ENCODE measurements around the gene TSC22D1. TPM values are rescaled to one million over a fixed set of nuclear protein-coding genes. Genes with fewer than 3 reads are reported as not detected.

TSC22D1 gene
- total RNA-seq, 1 experiment from 2014 or later, result 87.4 TPM

- peak; percentile 73 for DNase-seq (ENCODE audit: low spot score)
- in situ Hi-C loops (cut with HindIII; ENCODE audit: low sequenced_read_pairs), result no loop called here
Observed at GRCh38 chr13:44396701-44397580, 179.2 kb downstream of the TSC22D1 start.

GRCh38 chr13:44395976-44396694 is 180.0 kb downstream of the TSC22D1 start:
- no peak for DNase-seq (ENCODE audit: low spot score)
- in situ Hi-C loops (cut with HindIII; ENCODE audit: low sequenced_read_pairs), result no loop called here

GRCh38 chr13:44394658-44395057 is 181.5 kb downstream of the TSC22D1 start:
- in situ Hi-C loops (cut with HindIII; ENCODE audit: low sequenced_read_pairs), result no loop called here
- DNase-seq (ENCODE audit: low spot score), result no peak

GRCh38 chr13:44393391-44393790 is 182.7 kb downstream of the TSC22D1 start:
- no peak for DNase-seq (ENCODE audit: low spot score)
- in situ Hi-C loops (cut with HindIII; ENCODE audit: low sequenced_read_pairs), result no loop called here

- in situ Hi-C loops (cut with HindIII; ENCODE audit: low sequenced_read_pairs), result no loop called here
- no peak for DNase-seq (ENCODE audit: low spot score)
Observed at GRCh38 chr13:44389876-44390275, 186.3 kb downstream of the TSC22D1 start.

- no peak for DNase-seq (ENCODE audit: low spot score)
- in situ Hi-C loops (cut with HindIII; ENCODE audit: low sequenced_read_pairs), result no loop called here
Observed at GRCh38 chr13:44389060-44389666, 187.0 kb downstream of the TSC22D1 start.

GRCh38 chr13:44388427-44389059 is 187.6 kb downstream of the TSC22D1 start:
- in situ Hi-C loops (cut with HindIII; ENCODE audit: low sequenced_read_pairs), result no loop called here
- no peak for DNase-seq (ENCODE audit: low spot score)

- in situ Hi-C loops (cut with HindIII; ENCODE audit: low sequenced_read_pairs), result no loop called here
- DNase-seq (ENCODE audit: low spot score), result no peak
Observed at GRCh38 chr13:44386913-44387556, 189.1 kb downstream of the TSC22D1 start.

- in situ Hi-C loops (cut with HindIII; ENCODE audit: low sequenced_read_pairs), result no loop called here
- DNase-seq (ENCODE audit: low spot score), result no peak
Observed at GRCh38 chr13:44385847-44386246, 190.3 kb downstream of the TSC22D1 start.

- no peak for DNase-seq (ENCODE audit: low spot score)
- in situ Hi-C loops (cut with HindIII; ENCODE audit: low sequenced_read_pairs), result no loop called here
Observed at GRCh38 chr13:44385401-44385800, 190.7 kb downstream of the TSC22D1 start.

- DNase-seq (ENCODE audit: low spot score), result no peak
- in situ Hi-C loops (cut with HindIII; ENCODE audit: low sequenced_read_pairs), result no loop called here
Observed at GRCh38 chr13:44384778-44385177, 191.4 kb downstream of the TSC22D1 start.

- in situ Hi-C loops (cut with HindIII; ENCODE audit: low sequenced_read_pairs), result no loop called here
- DNase-seq (ENCODE audit: low spot score), result no peak
Observed at GRCh38 chr13:44383945-44384344, 192.2 kb downstream of the TSC22D1 start.

- in situ Hi-C loops (cut with HindIII; ENCODE audit: low sequenced_read_pairs), result no loop called here
- DNase-seq (ENCODE audit: low spot score), result no peak
Observed at GRCh38 chr13:44382635-44383145, 193.4 kb downstream of the TSC22D1 start.

Other genes starting within 250 kb of the TSC22D1 start
- gene SERP2, start 202.5 kb downstream of the TSC22D1 start, total RNA-seq (2014; rRNA removed; shearing (Covaris generic)), result not detected in 2 replicates

Data from G401 (cell line).